Spleen (tissue), 7 donors: ENCODE results near the gene OCEL1.

ENCODE experiments used
- POLR2A ChIP-seq, 3 donors: fragments of 450-650 bp; IDR thresholded peaks; one replicate each; pipeline ENCODE4 v1.5.1; 2017; ENCODE audit warnings: antibody characterized with exemption in 3 of 3, mild to moderate bottlenecking in 1 of 3
- TF ChIP-seq, protein P1 (sequence below), 11 experiments: fragments of 200-600 bp in 7 of 11; fragments of 450-650 bp in 4 of 11; sonication (generic) in 4 of 11; IDR thresholded peaks in 8 of 11; conservative IDR thresholded peaks in 3 of 11; 1 replicate in 7 of 11; 2 replicates in 4 of 11; pipeline versions ENCODE4 v1.4.0 to v1.8.0; 2016 to 2021; ENCODE audit warnings: antibody characterized with exemption in 11 of 11, inconsistent platforms in 4 of 11, mild to moderate bottlenecking in 1 of 11
- donor health status: DM: no; HTN: no; CAD: no; lungs with moderate emphysema.
- donor health status: DM: no; HTN: no; CAD: no.
- donor health status: DM: no; HTN: no; CAD: no.

DNA sequence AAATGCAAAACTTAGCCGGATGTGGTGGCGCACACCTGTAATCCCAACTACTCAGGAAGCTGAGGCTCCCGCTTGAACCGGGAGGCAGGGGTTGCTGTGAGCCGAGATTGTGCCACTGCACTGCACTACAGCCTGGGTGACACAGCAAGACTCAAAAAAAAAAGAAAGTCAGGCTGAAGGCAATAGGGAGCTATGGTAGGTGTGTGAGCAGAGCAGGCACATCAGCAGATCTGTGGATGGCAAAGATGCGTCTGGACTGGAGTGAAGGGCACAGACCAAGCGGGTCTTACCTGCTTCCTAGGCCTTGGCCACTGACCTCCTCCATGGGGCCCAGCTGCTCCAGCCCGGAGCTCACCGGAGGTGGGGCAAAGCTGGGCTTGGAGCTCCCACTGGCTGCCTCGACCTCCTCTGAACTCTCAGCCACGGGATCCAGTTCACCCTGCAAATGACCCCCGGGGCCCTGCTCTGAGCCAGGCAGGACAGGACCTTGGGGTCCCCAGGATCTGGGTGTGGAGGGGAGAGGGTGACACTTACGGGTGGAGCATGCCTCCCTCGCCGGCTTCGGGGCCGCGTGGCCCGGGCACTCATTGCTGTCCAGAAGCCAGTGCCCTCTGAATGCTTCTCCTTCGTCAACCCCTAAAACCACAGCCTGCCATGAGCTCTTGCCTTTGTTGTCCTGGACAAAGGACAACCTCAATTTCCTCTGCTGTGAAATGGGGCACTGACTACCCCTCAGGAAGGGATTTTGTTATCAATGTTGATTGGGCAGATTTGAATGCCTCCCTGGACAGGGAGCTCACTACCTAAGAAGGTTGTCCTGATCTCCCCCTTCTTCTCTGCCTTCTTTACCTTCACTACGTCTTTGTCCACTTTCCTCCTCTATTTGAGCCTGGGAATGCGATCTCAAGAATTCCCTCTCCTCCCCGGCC is 38.0 kb downstream of the OCEL1 start:
- TF ChIP-seq, protein P1, sequence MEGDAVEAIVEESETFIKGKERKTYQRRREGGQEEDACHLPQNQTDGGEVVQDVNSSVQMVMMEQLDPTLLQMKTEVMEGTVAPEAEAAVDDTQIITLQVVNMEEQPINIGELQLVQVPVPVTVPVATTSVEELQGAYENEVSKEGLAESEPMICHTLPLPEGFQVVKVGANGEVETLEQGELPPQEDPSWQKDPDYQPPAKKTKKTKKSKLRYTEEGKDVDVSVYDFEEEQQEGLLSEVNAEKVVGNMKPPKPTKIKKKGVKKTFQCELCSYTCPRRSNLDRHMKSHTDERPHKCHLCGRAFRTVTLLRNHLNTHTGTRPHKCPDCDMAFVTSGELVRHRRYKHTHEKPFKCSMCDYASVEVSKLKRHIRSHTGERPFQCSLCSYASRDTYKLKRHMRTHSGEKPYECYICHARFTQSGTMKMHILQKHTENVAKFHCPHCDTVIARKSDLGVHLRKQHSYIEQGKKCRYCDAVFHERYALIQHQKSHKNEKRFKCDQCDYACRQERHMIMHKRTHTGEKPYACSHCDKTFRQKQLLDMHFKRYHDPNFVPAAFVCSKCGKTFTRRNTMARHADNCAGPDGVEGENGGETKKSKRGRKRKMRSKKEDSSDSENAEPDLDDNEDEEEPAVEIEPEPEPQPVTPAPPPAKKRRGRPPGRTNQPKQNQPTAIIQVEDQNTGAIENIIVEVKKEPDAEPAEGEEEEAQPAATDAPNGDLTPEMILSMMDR (IDR thresholded peaks at IDR 0.05 in 8 of 11, conservative IDR thresholded peaks at IDR 0.05 in 3 of 11) = no peak
- no peak for TF ChIP-seq POLR2A (IDR thresholded peaks at IDR 0.05)
